ENCODE data around the gene ICAM3.
A peak's percentile ranks its signal among the peaks of the same experiment; 100 is the strongest.
"Not testable (repeated sequence)": the region's sequence is repeated elsewhere in the genome, so short reads cannot be mapped to it uniquely, and the experiment has no call there.

ICAM3 gene, protein sequence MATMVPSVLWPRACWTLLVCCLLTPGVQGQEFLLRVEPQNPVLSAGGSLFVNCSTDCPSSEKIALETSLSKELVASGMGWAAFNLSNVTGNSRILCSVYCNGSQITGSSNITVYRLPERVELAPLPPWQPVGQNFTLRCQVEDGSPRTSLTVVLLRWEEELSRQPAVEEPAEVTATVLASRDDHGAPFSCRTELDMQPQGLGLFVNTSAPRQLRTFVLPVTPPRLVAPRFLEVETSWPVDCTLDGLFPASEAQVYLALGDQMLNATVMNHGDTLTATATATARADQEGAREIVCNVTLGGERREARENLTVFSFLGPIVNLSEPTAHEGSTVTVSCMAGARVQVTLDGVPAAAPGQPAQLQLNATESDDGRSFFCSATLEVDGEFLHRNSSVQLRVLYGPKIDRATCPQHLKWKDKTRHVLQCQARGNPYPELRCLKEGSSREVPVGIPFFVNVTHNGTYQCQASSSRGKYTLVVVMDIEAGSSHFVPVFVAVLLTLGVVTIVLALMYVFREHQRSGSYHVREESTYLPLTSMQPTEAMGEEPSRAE

DNA sequence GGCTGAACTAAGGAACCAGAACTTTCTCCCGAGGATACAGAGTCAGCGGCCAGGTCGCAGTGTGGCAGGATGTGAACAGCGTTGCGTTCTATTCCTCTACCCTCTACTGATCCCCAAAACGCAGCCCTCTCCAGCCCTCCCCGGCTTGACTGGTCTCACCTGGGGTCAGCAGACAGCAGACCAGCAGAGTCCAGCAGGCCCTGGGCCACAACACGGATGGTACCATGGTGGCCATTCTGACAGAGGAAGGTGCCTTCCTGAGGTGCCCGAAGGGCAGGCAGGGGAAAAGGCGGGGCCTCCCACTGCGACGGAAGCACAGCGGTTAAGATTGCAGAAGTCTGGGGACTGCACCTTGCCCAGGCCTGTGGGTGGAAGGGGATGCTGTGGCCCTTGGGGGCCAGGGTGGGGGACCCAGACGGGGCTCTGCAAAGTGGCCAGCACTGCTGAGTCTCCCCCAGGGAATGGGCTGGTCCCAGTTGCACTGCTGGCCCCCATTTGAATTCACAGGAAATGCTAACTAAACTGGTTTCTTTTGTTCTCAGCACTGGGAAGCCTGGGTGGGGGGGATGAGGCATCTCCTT, at the start of gene ICAM3:
ICAM3 (minus strand) TSS at position 245 of the 581 bp plus-strand sequence; CDS start at position 235, 10 bp downstream.
- no peak for DNase-seq

DNA sequence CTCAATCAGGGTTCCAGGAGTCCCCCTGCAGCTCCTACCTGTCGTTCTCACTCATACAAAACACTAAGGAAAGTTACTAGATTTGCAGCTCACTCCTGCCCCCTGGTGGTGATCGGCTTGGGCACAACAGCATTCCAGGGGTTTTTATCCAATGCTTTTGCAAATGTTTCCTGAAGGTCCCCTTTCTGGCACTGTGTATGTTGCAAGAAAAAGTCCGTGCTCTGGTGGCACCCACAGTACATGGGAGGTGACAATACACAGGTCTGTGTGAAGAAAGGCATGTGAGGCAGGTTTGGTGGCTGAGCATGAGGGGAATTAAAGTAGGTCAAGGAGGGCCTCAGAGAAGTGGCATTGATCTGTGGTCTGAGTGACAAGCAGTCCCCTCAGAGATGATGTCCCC, 49.5 kb upstream of the ICAM3 start:
- peak; percentile 54 for DNase-seq

GRCh38 chr19:10384580-10384979, 45.2 kb upstream of the ICAM3 start:
- no peak for DNase-seq

GRCh38 chr19:10383223-10383499, 43.7 kb upstream of the ICAM3 start:
- DNase-seq: not testable (repeated sequence)

- DNase-seq: peak; percentile 98
These were observed 41.1 kb upstream of the ICAM3 start, which contains the start of gene TYK2 for GRCh38 chr19:10380313-10381102. TSS of gene TYK2 (minus strand) at chr19:10380572. CDS start at chr19:10378406, 2,166 bp downstream.

DNA sequence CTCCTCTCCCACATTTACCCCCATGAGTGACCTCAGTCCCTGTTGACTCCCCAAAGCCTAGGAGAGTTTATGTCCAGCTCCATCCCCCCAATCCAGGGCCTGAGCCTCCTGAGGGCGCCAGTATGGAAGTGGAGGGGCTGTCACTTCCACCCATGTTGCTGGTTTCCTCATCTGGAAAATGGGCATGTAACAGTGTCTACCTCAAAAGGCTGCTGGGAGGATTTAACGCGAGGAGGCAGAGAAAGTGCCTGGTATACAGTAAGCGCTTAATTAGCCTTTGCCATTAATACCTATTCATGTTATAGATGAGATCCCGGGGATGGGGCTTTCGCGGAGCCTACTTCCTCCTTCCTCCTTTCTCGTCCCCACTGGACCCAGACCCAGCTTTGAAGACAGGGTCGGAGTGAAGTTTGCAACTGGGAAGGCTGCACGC, 40.5 kb upstream of the ICAM3 start:
- DNase-seq: no peak

- DNase-seq: no peak
These were observed 38.7 kb upstream of the ICAM3 start for GRCh38 chr19:10378124-10378523.

GRCh38 chr19:10377140-10377640, 37.8 kb upstream of the ICAM3 start:
- DNase-seq: not testable (repeated sequence)

DNA sequence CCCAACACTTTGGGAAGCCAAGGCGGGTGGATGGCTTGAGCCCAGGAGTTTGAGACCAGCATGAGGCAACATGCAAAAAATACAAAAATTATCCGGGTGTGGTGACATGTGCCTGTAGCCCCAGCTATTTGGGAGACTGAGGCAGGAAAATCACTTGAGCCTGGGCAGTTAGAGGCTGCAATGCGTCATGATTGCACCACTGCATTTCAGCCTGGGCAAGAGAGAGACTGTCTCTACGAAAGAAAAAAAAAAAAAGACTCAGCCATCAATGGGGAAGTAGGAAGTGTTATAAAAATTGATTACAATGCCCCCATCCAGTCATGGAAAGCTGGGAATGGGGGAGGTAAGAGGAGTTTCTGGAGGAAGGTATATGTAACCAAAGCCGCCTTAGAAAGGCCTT, 35.5 kb upstream of the ICAM3 start:
- DNase-seq: no peak

DNA sequence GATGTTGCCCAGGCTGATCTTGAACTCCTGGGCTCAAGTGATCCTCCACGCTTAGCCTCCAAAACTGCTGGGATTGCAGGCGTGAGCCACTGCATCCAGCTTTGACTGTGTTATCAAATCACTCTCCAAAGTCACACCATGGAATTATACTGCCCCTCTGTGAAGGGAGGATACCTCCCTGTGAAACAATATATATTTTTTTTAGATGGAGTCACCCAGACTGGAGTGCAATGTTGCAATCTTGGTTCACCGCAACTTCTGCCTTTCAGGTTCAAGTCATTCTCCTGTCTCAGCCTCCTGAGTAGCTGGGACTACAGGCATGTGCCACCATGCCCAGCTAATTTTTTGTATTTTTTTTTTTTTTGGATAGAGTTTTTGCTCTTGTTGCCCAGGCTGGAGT, 33.3 kb upstream of the ICAM3 start:
- no peak for DNase-seq

- DNase-seq: no peak
These were observed 28.8 kb upstream of the ICAM3 start for GRCh38 chr19:10368101-10368803.

DNA sequence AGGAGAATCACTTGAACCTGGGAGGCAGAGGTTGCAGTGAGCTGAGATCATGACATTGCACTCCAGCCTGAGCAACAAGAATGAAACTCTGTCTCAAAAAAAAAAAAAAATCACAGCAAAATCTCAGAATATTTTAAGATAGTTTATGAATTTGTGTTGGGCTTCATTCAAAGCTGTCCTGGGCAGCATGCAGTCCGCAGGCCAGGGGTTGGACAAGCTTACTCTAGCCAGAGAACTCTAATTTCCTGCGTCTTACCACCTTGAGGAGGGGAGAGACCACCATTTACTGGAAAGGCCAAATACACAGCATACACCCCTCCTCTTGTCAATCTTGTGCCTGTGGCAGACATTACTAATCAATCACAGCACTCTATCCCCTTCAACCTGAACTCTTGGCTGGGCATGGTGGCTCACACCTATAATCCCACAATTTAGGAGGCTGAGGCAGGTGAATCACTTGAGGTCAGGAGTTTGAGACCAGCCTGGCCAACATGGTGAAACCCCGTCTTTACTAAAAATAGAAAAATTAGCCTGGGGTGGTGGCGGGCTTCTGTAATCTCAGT, 27.6 kb upstream of the ICAM3 start:
- DNase-seq: not testable (repeated sequence)

DNA sequence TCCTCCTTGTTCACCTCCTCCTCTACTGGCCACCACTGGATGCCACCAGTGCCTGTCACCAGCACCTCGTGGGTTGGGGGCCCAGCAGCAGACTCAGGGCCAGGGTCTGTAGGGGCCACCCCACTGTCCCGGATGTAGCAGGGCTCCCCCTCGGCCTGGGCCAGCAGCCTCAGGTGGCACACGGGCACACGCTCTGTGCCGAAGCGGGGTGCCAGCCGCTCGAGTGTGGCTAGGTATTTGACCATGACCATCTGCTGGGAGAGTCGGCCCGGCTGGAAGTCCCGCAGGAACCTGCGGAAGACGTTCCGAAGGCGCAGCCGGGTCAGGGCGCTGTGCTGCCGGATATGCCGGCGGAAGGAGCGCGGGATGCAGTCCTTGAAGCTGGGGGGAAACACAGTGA, 26.1 kb upstream of the ICAM3 start:
- DNase-seq: no peak

DNA sequence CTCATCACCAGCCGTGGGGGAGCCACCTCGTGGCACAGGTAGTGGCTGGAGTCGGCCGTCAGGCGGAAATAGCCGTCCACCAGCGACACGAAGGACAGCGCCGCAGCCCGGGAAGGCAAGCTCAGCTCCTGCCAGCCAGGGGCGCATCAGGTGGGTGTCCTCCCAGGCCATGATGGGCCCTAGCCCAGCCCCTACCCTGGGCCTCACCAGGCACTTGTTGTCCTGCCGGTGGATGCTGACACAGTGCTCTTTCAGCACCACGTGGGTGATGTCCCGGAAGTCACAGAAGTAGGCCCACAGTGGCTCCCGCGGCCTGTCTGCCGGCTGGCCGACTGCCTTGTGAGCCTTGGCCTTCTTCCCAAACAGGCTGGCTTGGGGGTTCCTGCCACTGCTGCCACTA, 25.2 kb upstream of the ICAM3 start:
- no peak for DNase-seq

DNA sequence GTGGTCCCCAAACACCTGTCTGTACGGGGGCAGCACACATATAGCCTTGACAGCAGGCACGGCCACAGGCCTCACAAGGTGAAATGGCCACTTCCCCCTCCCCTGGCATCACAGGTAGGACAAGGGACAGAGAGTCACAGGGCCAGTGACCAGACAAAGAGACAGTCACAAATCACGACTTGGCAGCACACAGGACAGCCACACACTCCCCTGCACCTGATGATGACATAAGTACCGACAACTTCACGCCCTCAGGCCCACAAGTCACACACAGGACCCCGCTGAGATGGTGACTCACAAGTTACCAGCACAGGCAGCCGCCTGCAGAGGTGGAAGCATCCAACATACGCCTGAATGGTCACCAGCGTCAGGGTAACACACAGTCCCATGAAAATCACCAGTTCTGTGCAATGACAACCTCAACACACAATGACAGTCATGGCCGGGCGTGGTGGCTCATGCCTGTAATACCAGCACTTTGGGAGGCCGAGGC, 24.4 kb upstream of the ICAM3 start:
- no peak for DNase-seq

DNA sequence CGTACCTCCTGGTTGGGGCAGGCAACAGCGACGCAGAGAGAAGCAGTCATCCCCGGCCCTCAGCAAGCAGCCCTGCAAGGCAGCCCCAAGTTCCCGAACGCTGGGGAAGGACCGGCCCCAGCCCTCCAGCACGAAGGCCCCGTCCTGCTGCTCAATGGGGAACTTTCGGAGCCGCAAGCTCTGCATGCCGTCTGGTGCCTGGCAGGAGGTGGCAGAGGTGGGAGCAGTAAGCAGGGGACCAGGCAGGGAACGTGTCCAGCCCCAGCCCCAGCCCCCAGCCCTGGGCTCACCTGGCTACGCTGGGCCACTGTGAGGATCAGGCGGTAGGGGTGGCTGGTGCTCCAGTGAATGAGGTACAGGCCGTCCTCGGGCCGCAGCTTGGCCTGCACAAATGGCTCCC, 22.8 kb upstream of the ICAM3 start:
- no peak for DNase-seq

DNA sequence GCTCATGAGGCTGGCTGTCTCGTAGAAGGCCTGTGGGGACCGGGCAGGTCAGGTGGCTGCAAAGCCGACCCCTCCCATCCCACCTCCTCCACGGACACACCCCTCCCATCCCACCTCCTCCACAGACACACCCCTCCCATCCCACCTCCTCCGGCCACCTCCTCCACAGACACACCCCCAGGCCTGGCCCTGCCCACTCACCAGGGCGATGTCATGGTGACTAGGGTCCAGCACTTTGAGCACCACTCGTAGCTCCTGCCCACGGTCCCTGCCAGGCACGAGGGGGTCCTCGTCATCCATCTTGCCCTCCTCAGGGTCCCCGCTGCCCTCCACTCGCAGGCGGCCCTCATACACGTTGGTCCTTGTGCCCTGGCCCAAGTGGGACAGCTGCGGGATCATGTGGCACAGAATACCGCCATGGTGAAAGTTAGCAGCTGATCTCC, 22.2 kb upstream of the ICAM3 start:
- no peak for DNase-seq

DNA sequence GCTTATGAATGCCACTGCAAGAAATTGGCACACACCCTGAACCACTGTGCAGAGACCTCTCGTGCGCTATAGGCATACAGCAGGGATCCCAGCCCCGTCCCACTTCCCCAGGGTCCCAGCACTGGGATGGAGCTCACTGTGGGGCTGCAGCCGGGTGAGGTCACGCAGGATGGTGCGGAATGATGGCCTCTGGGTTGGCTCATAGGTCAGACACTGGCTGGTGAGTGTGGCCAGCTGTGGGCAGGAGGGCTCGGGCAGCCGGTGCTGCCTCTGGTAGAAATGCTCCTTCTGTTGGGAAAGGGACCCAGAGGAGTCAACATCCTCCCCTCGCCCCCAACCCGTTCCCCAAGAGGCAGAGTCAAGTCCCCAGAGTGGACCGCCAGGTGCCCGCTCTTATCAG, 17.0 kb upstream of the ICAM3 start:
- DNase-seq: no peak

- DNase-seq: no peak
These were observed 14.5 kb upstream of the ICAM3 start for GRCh38 chr19:10353793-10354391.

- no peak for DNase-seq
These were observed 13.6 kb upstream of the ICAM3 start for GRCh38 chr19:10352764-10353671.

GRCh38 chr19:10346509-10346908, 7.1 kb upstream of the ICAM3 start:
- no peak for DNase-seq
